BE2C (cell line): ENCODE results near the gene EEF1A2.

ENCODE experiments used
- DNase-seq: peaks from one replicate; pipeline ENCODE4 v3.0.0-alpha.2; 2020
- H3K27me3 ChIP-seq: fragments of 250-450 bp; sonication (Bioruptor Pico); 2 replicates; pipeline ENCODE4 v1.5.1; 2020; ENCODE audit warnings: mild to moderate bottlenecking
- H3K36me3 ChIP-seq: fragments of 250-450 bp; sonication (Bioruptor Pico); 2 replicates; pipeline ENCODE4 v1.5.1; 2020; ENCODE audit warnings: mild to moderate bottlenecking
- H3K4me1 ChIP-seq: fragments of 250-450 bp; sonication (Bioruptor Pico); 2 replicates; pipeline ENCODE4 v1.5.1; 2020
- H3K4me3 ChIP-seq: 2 replicates; pipeline ENCODE4 v1.5.1; 2011; ENCODE audit warnings: low read depth, low read length
- H3K9me3 ChIP-seq: fragments of 250-450 bp; sonication (Bioruptor Pico); 2 replicates; pipeline ENCODE4 v1.5.1; 2020
- TF ChIP-seq, protein P1 (sequence below): IDR thresholded peaks from 2 replicates; pipeline ENCODE4 v1.5.1; 2012; ENCODE audit warnings: mild to moderate bottlenecking, low read depth, low read length

The EEF1A2 gene

DNA sequence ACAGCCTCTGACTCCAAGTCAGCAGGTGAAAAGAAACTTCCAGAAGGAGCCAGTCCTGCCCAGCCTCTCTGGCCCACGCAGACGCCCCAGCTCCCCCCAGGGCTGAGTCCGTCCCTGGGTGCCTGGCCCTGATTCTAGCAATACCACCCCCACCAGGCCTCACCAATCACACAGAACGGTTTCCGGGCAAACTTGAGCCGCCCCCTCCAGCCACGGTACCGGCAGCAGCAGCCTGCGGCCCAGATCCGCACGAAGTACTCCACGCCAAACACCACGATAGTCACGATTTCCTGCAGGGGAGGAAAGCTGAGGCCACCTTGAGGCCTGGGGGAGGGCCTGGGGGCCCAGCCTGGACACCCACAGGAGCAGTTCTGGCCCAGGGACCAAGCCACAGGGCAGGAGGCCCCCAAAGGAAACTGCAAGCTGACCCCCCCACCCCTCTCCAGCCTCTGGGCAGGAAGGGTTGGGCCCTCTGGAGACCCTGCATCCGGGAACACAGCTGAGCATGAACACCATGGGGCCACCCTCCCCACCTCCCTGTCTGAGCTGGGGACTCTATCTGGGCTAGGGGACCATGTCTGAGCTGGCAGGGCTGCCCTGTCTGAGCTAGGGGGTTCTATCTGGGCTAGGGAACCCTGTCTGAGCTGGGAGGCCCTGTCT is 53.7 kb downstream of the EEF1A2 start:
- H3K4me3 ChIP-seq: no peak overlapping the region

DNA sequence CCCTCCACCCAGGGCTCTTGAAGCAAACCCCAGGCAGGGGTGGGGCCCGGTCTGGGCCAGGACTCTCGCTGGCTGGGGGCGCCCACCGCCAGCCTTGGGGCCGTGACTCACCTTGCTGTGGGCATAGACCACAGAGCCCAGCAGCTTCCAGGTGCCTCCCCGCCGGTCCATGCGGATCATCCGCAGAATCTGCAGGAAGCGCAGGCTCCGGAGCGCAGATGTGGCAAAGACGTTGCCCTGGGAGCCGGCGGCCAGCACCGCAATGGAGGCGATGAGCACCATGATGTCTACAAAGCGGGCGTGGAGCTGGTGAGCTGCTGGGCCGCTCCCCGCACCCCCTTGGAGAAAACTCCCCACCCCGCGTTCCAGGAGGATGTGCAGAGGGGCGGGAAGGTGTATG is 54.3 kb downstream of the EEF1A2 start:
- no peak overlapping the region for H3K4me3 ChIP-seq
- no peaks in the 10 kb centered on the region for H3K36me3 ChIP-seq
- H3K9me3 ChIP-seq: no peaks in the 10 kb centered on the region
- TF ChIP-seq, protein P1, sequence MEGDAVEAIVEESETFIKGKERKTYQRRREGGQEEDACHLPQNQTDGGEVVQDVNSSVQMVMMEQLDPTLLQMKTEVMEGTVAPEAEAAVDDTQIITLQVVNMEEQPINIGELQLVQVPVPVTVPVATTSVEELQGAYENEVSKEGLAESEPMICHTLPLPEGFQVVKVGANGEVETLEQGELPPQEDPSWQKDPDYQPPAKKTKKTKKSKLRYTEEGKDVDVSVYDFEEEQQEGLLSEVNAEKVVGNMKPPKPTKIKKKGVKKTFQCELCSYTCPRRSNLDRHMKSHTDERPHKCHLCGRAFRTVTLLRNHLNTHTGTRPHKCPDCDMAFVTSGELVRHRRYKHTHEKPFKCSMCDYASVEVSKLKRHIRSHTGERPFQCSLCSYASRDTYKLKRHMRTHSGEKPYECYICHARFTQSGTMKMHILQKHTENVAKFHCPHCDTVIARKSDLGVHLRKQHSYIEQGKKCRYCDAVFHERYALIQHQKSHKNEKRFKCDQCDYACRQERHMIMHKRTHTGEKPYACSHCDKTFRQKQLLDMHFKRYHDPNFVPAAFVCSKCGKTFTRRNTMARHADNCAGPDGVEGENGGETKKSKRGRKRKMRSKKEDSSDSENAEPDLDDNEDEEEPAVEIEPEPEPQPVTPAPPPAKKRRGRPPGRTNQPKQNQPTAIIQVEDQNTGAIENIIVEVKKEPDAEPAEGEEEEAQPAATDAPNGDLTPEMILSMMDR: no peak
- no peak for DNase-seq
- no peaks in the 10 kb centered on the region for H3K27me3 ChIP-seq
- peaks cover 12% of the 10 kb centered on the region for H3K4me1 ChIP-seq

More for the DNA sequence above, 53.7 kb downstream of the EEF1A2 start:
- H3K27me3 ChIP-seq: no peaks in the 10 kb centered on the region
- no peaks in the 10 kb centered on the region for H3K9me3 ChIP-seq
- no peak for DNase-seq
- H3K4me1 ChIP-seq: peaks cover 12% of the 10 kb centered on the region
- H3K36me3 ChIP-seq: no peaks in the 10 kb centered on the region
- TF ChIP-seq, protein P1: no peak

DNA sequence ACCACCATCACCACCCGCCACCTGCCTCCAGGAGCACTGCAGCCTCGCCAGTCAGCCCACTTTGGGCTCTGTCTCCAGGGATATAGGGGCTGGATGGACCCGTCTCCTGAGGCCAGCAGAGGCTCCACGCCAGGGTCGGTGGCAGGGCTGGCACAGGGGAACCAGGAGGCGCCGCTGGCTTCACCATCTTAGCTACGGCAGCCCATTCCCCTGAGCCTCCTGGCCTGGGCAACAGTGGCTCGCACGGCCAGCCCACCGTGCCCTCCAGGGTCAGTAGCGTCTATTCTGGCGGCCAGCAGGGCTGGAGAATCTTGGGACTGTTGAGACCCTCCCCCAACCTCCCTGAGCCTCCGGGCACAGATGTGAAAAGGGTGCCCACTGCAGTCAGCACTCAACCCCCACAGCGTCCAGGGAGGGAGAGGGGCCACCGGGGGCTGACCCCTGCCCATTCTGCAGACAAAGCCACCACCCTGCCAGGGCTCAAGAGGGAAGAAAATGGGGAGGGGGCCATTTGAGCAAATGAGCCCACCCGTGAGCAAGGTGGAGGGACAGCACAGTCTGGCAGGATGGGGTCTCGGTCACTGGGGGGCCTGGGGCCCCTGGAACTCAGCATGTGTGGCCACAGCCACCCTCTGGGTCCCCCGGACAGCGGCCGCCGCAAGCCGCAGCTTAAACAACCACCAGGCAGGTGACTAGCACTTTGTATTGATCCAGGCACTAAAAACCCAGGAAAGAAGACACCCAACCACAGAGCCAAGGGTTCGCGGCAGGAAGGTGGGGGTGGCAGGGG is 55.1 kb downstream of the EEF1A2 start:
- TF ChIP-seq, protein P1: no peak
- Histone ChIP-seq H3K4me1 (peaks cover 12% of the 10 kb centered on the region), H3K27me3 (no peaks in the 10 kb centered on the region), H3K4me3 (no peak overlapping the region), H3K9me3 (no peaks in the 10 kb centered on the region), H3K36me3 (no peaks in the 10 kb centered on the region)
- DNase-seq: no peak

DNA sequence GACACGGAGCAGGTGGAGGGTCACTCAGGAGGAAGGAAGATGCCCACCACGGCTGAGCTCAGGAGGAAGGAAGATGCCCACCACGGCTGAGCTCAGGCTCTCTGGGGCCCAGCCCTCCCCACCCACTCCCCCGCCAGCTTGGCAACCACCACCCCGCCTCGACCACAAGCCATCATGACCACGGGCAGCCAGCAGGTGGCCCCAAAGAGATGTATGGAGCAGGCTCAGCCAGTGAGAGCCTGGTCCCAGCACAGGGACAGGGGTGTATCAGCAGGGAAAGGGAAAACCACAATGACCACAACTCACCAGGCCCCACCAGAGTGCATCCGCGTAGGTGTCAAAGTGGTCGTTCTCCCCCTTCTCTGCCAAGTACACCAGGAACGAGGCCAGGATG is 56.8 kb downstream of the EEF1A2 start:
- Histone ChIP-seq H3K4me3 (no peak overlapping the region), H3K27me3 (no peaks in the 10 kb centered on the region), H3K4me1 (peaks cover 12% of the 10 kb centered on the region), H3K9me3 (no peaks in the 10 kb centered on the region), H3K36me3 (no peaks in the 10 kb centered on the region)
- DNase-seq: peak; percentile 90
- TF ChIP-seq, protein P1: peak; percentile 73

DNA sequence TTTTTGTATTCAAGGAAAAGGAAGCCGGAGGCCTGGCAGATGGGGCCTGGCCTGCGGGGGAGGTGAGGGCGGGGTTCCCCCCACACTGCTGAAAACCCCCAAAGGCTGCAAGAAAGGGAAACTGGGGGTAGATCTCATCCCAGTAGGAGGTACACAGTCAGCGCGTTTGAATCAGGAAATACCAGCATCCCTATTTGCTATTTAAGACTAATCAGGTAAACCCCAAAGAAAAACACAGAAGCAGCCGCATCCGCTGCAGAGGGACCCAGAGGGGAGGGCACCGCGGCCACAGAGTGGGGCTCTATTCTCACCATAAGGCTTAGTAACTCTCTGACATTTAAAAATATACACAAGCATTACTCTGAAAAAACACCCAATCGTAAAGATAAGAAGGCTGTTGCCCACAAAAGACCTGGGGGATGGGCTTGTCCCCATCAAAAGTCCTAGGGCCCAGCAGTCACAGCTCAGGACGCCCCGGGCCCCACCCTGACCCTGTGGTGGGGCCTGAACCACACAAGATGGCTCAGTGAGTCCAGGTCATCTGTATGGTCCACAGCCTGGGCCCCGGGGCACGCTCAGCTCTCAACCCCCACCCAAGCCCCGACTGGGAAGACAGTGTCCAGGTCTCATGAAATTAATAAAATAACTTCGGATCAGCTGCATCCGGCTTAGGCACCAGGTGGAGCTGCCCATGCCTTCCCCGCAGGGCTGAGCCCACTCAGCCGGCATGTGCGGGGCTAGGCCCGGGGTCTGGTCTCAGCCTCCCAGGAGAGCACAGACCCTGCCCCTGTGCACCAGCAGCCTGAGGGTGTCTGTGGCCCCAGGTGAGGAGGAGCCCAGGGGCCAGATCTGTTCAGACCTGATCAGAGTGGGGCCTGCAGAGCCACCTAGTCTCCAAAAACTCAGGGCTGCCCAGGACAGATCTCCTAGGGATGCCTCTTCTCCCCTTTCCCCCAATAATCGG is 57.5 kb downstream of the EEF1A2 start:
- DNase-seq: no peak
- Histone ChIP-seq H3K27me3 (no peaks in the 10 kb centered on the region), H3K36me3 (no peaks in the 10 kb centered on the region), H3K4me3 (no peak overlapping the region), H3K9me3 (no peaks in the 10 kb centered on the region), H3K4me1 (peaks cover 10% of the 10 kb centered on the region)
- TF ChIP-seq, protein P1: no peak
